Left lung (tissue), 10 donors: ENCODE data around the gene HMCN1. TPM values are rescaled to one million over a fixed set of nuclear protein-coding genes. Genes with fewer than 3 reads are reported as not detected.

Experiments
- ATAC-seq: fragments of 200-7000 bp; cut with Tn5 transposase; one replicate; pipeline ENCODE4 v1.9.1; 2020; ENCODE audit warnings: moderate library complexity
- DNase-seq, 4 donors: peaks; one replicate each; pipeline ENCODE4 v3.0.0-alpha.2; 2013 to 2020
- H3K27ac ChIP-seq, 2 donors: fragments of 200-600 bp; sonication (generic) in 1 of 2; one replicate each; pipeline versions ENCODE4 v1.5.0 to v1.8.0; 2020 to 2021
- H3K27me3 ChIP-seq, 2 donors: fragments of 200-600 bp; sonication (generic) in 1 of 2; one replicate each; pipeline versions ENCODE4 v1.5.0 to v1.8.0; 2020 to 2021
- H3K36me3 ChIP-seq, 2 donors: fragments of 200-600 bp; sonication (generic) in 1 of 2; one replicate each; pipeline versions ENCODE4 v1.5.0 to v1.8.0; 2020 to 2021
- H3K4me1 ChIP-seq, 2 donors: fragments of 200-600 bp; one replicate each; pipeline ENCODE4 v1.8.0; 2021
- H3K4me3 ChIP-seq, 2 donors: fragments of 200-600 bp; sonication (generic) in 1 of 2; one replicate each; pipeline versions ENCODE4 v1.5.0 to v1.8.0; 2020 to 2021; ENCODE audit warnings: mild to moderate bottlenecking in 1 of 2
- H3K9me3 ChIP-seq, 2 donors: fragments of 200-600 bp; sonication (generic) in 1 of 2; one replicate each; pipeline versions ENCODE4 v1.5.0 to v1.8.0; 2020 to 2021
- intact Hi-C, 2 donors: fragments of 100-400 bp; cut with DNase I; formaldehyde crosslinking; loops; one replicate each; pipeline versions ENCODE4 v1.11.2 to v1.14.2; 2022
- polyA plus RNA-seq, 6 donors: library from polyadenylated mRNA; unstranded; fragments of 120-200 nt; gene quantifications; one replicate each; pipeline ENCODE4 v1.2.1, GENCODE V29; 2013; ENCODE audit not compliant: insufficient read length in 6 of 6
- total RNA-seq, 2 donors: library from RNA; stranded (reverse); fragmentation: NEBNext Ultra II Directional; extraction: Animal tissue kit (Norgen Biotek cat#: 25700); gene quantifications; one replicate each; pipeline ENCODE4 v1.2.1, GENCODE V29; 2021
- TF ChIP-seq, protein P1 (sequence below), 2 donors: fragments of 200-600 bp; sonication (generic) in 1 of 2; IDR thresholded peaks; one replicate each; pipeline versions ENCODE4 v1.5.0 to v1.8.0; 2021; ENCODE audit warnings: antibody characterized with exemption in 2 of 2
- donor health status: DM: no; HTN: yes; CAD: no.
- donor health status: DM: no; HTN: no; CAD: no.

Gene HMCN1
- total and polyA plus RNA-seq, 8 donors: 24.0 to 91.0 (median 48.7) TPM

- no peaks in the 10 kb centered on the region for H3K4me1 ChIP-seq
- ATAC-seq: no peak
Measured at GRCh38 chr1:185896863-185897262, 162.7 kb downstream of the HMCN1 start.

GRCh38 chr1:185906186-185906585, 172.0 kb downstream of the HMCN1 start:
- intact Hi-C loops: no loop called here
- Histone ChIP-seq H3K27me3 (no peaks in the 10 kb centered on the region), H3K4me1 (no peaks in the 10 kb centered on the region), H3K9me3 (no peaks in the 10 kb centered on the region), H3K36me3 (no peaks in the 10 kb centered on the region), H3K4me3 (no peak overlapping the region), H3K27ac (no peak overlapping the region)
- no peak for DNase-seq
- no peak for ATAC-seq
- TF ChIP-seq, protein P1, sequence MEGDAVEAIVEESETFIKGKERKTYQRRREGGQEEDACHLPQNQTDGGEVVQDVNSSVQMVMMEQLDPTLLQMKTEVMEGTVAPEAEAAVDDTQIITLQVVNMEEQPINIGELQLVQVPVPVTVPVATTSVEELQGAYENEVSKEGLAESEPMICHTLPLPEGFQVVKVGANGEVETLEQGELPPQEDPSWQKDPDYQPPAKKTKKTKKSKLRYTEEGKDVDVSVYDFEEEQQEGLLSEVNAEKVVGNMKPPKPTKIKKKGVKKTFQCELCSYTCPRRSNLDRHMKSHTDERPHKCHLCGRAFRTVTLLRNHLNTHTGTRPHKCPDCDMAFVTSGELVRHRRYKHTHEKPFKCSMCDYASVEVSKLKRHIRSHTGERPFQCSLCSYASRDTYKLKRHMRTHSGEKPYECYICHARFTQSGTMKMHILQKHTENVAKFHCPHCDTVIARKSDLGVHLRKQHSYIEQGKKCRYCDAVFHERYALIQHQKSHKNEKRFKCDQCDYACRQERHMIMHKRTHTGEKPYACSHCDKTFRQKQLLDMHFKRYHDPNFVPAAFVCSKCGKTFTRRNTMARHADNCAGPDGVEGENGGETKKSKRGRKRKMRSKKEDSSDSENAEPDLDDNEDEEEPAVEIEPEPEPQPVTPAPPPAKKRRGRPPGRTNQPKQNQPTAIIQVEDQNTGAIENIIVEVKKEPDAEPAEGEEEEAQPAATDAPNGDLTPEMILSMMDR (IDR thresholded peaks at IDR 0.05): no peak

More at GRCh38 chr1:185896863-185897262, 162.7 kb downstream of the HMCN1 start:
- TF ChIP-seq, protein P1 (IDR thresholded peaks at IDR 0.05): no peak
- Histone ChIP-seq H3K27ac (no peak overlapping the region), H3K27me3 (no peaks in the 10 kb centered on the region), H3K9me3 (peaks cover 0 to under 1% of the 10 kb centered on the region in 2 donors), H3K4me3 (no peak overlapping the region), H3K36me3 (no peaks in the 10 kb centered on the region)
- intact Hi-C loops: no loop called here
- DNase-seq: no peak

- TF ChIP-seq, protein P1 (IDR thresholded peaks at IDR 0.05): no peak
- intact Hi-C loops: no loop called here
- no peaks in the 10 kb centered on the region for H3K36me3 ChIP-seq
- ATAC-seq (no peak), DNase-seq (no peak)
- no peaks in the 10 kb centered on the region for H3K27me3 ChIP-seq
- H3K27ac ChIP-seq: no peak overlapping the region
- no peaks in the 10 kb centered on the region for H3K4me1 ChIP-seq
- no peak overlapping the region for H3K4me3 ChIP-seq
- H3K9me3 ChIP-seq: no peaks in the 10 kb centered on the region
Measured at GRCh38 chr1:185907246-185907645, 173.1 kb downstream of the HMCN1 start.

DNA sequence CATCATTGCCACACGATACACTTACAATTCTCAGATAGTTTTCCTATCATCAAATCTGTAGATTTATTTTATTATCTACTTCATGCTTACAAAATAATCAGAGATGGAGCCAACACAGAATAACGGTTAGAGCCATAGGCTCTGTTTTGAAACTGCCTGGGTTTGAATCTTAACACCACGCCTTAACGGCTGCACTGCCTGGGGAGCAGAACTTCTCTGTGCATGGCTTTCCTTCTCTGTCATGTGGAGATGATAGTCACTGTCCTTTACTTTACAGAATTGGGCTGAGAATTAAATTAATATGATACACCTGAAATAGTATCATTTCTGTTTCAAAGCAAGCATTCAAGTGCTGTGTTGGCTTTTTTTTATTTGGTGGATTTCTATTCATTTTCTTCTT, 177.8 kb downstream of the HMCN1 start:
- TF ChIP-seq, protein P1 (IDR thresholded peaks at IDR 0.05): no peak
- intact Hi-C loops: no loop called here
- DNase-seq (no peak), ATAC-seq (no peak)
- Histone ChIP-seq H3K36me3 (no peaks in the 10 kb centered on the region), H3K4me1 (no peaks in the 10 kb centered on the region), H3K9me3 (no peaks in the 10 kb centered on the region), H3K27me3 (no peaks in the 10 kb centered on the region), H3K4me3 (no peak overlapping the region), H3K27ac (no peak overlapping the region)

- H3K4me3 ChIP-seq: no peak overlapping the region
- no peak for DNase-seq
- H3K27ac ChIP-seq: no peak overlapping the region
- no peaks in the 10 kb centered on the region for H3K4me1 ChIP-seq
- no peaks in the 10 kb centered on the region for H3K27me3 ChIP-seq
- no peaks in the 10 kb centered on the region for H3K36me3 ChIP-seq
- TF ChIP-seq, protein P1 (IDR thresholded peaks at IDR 0.05): no peak
- no peak for ATAC-seq
- no peaks in the 10 kb centered on the region for H3K9me3 ChIP-seq
- intact Hi-C loops: no loop called here
Measured at GRCh38 chr1:185912504-185912903, 178.3 kb downstream of the HMCN1 start.
